Measurements from ENCODE around the gene NTRK2. TPM values are rescaled to one million over a fixed set of nuclear protein-coding genes. Genes with fewer than 3 reads are reported as not detected.

NTRK2 gene
- polyA plus RNA-seq, 1 donor (not counting 4 experiments of a cell fraction or from before 2014, with no cell fraction given), result 0.08 TPM

DNA sequence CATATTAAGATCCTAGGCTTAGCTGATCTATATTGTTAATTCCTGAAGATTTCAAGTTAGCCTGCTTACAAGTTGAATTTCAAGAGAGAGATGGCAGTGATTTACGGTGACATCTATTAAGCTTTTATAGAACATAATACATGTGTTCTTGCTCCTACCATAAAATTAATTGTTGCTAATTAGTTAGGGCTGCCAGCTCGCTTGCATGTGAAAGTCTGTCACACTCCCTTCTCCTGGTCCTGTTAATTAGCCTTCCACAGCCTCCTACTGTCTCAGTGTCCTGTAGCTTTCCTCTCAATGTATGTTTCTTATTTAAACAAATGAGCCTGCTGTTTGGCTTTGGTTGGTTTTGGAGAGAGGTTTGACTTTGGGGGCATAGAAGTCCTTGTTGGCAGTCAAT is 247.2 kb downstream of the NTRK2 start:
- no peaks in the 10 kb centered on the region for H3K9me3 ChIP-seq (ENCODE audit: control insufficient read depth, low read depth, low read length)
- FAIRE-seq (no peak), DNase-seq (ENCODE audit: low read depth, low spot score) (no peak)
- no peaks in the 10 kb centered on the region for H3K9me1 ChIP-seq (ENCODE audit: control insufficient read depth, extremely low read depth, insufficient read depth, low read length)
- no peak overlapping the region for H3K4me2 ChIP-seq (ENCODE audit: control insufficient read depth, extremely low read depth, insufficient read depth, low read depth, low read length)
- H3K27ac ChIP-seq (ENCODE audit: control insufficient read depth, insufficient read depth, low read length), result no peak overlapping the region
- H3K9ac ChIP-seq (ENCODE audit: control insufficient read depth, extremely low read depth, insufficient read depth, low read length), result no peak overlapping the region
- no peak overlapping the region for H3K4me3 ChIP-seq (ENCODE audit: control insufficient read depth in 2 of 3, extremely low read depth in 1 of 3, insufficient read depth in 2 of 3, low read depth in 1 of 3, low read length in 3 of 3)
- TF ChIP-seq EZH2 (IDR thresholded peaks at IDR 0.05; ENCODE audit: low read length) (no peak), CTCF (optimal IDR thresholded peaks at IDR 0.05 in 1 of 3, IDR thresholded peaks at IDR 0.05 in 1 of 3, conservative IDR thresholded peaks at IDR 0.05 in 1 of 3; ENCODE audit: extremely low read depth in 1 of 3, insufficient read depth in 2 of 3, low read length in 3 of 3) (no peak)
- dilution Hi-C loops (cut with MboI; ENCODE audit: extremely low pct_ligation_motif_present, low sequenced_read_pairs), result no loop called here
- no peak overlapping the region for H2AFZ ChIP-seq (ENCODE audit: control insufficient read depth, low read length)
- no peaks in the 10 kb centered on the region for H3K79me2 ChIP-seq (ENCODE audit: control insufficient read depth, insufficient read depth, low read length)
- H3K4me1 ChIP-seq (ENCODE audit: control insufficient read depth, extremely low read depth, insufficient read depth, low read length), result no peaks in the 10 kb centered on the region
- H3K36me3 ChIP-seq (ENCODE audit: control insufficient read depth in 2 of 2, extremely low read depth in 1 of 2, insufficient read depth in 2 of 2, low read length in 2 of 2), result no peaks in the 10 kb centered on the region
- no peaks in the 10 kb centered on the region for H4K20me1 ChIP-seq (ENCODE audit: control insufficient read depth, extremely low read depth, insufficient read depth, low read length)
- H3K27me3 ChIP-seq (ENCODE audit: control insufficient read depth, extremely low read depth, insufficient read depth, low read length), result no peaks in the 10 kb centered on the region

GRCh38 chr9:84917366-84918070 is 248.0 kb downstream of the NTRK2 start:
- no peak for DNase-seq (ENCODE audit: low read depth, low spot score)
- Histone ChIP-seq H3K79me2 (ENCODE audit: control insufficient read depth, insufficient read depth, low read length) (no peaks in the 10 kb centered on the region), H3K27ac (ENCODE audit: control insufficient read depth, insufficient read depth, low read length) (no peak overlapping the region), H3K9me3 (ENCODE audit: control insufficient read depth, low read depth, low read length) (no peaks in the 10 kb centered on the region), H3K4me3 (ENCODE audit: control insufficient read depth in 2 of 3, extremely low read depth in 1 of 3, insufficient read depth in 2 of 3, low read depth in 1 of 3, low read length in 3 of 3) (no peak overlapping the region), H3K4me2 (ENCODE audit: control insufficient read depth, extremely low read depth, insufficient read depth, low read depth, low read length) (no peak overlapping the region), H3K27me3 (ENCODE audit: control insufficient read depth, extremely low read depth, insufficient read depth, low read length) (no peaks in the 10 kb centered on the region), H3K4me1 (ENCODE audit: control insufficient read depth, extremely low read depth, insufficient read depth, low read length) (no peaks in the 10 kb centered on the region), H3K9ac (ENCODE audit: control insufficient read depth, extremely low read depth, insufficient read depth, low read length) (no peak overlapping the region), H2AFZ (ENCODE audit: control insufficient read depth, low read length) (no peak overlapping the region), H4K20me1 (ENCODE audit: control insufficient read depth, extremely low read depth, insufficient read depth, low read length) (no peaks in the 10 kb centered on the region), H3K9me1 (ENCODE audit: control insufficient read depth, extremely low read depth, insufficient read depth, low read length) (no peaks in the 10 kb centered on the region), H3K36me3 (ENCODE audit: control insufficient read depth in 2 of 2, extremely low read depth in 1 of 2, insufficient read depth in 2 of 2, low read length in 2 of 2) (no peaks in the 10 kb centered on the region)
- no peak for FAIRE-seq
- TF ChIP-seq EZH2 (IDR thresholded peaks at IDR 0.05; ENCODE audit: low read length) (no peak), CTCF (optimal IDR thresholded peaks at IDR 0.05 in 1 of 3, IDR thresholded peaks at IDR 0.05 in 1 of 3, conservative IDR thresholded peaks at IDR 0.05 in 1 of 3; ENCODE audit: extremely low read depth in 1 of 3, insufficient read depth in 2 of 3, low read length in 3 of 3) (no peak)
- dilution Hi-C loops (cut with MboI; ENCODE audit: extremely low pct_ligation_motif_present, low sequenced_read_pairs), result no loop called here
